Prostate gland (tissue), 2 donors: Measurements from ENCODE around the gene SLC25A21. TPM values are rescaled to one million over a fixed set of nuclear protein-coding genes. Genes with fewer than 3 reads are reported as not detected.

Experiments
- DNase-seq: peaks from one replicate; pipeline ENCODE4 v3.0.0-alpha.2; 2019; ENCODE audit warnings: low spot score
- H3K27ac ChIP-seq, 2 donors: fragments of 200-600 bp; sonication (generic); 2 replicates each; pipeline ENCODE4 v1.5.1; 2017 to 2019
- H3K27me3 ChIP-seq: fragments of 200-600 bp; sonication (generic); replicated peaks from 2 replicates; pipeline ENCODE4 v1.5.1; 2019; ENCODE audit not compliant: insufficient read depth
- H3K36me3 ChIP-seq, 2 donors: fragments of 200-600 bp; sonication (generic); 1 replicate in 1 of 2; 2 replicates in 1 of 2; pipeline versions ENCODE4 v1.5.1 to v1.8.1; 2017 to 2019
- H3K4me1 ChIP-seq: fragments of 200-600 bp; sonication (generic); replicated peaks from 2 replicates; pipeline ENCODE4 v1.5.1; 2019
- H3K4me3 ChIP-seq, 2 donors: fragments of 200-600 bp; sonication (generic); 2 replicates each; pipeline ENCODE4 v1.5.1; 2017 to 2019
- H3K9me3 ChIP-seq: fragments of 200-600 bp; sonication (generic); 2 replicates; pipeline ENCODE4 v1.5.1; 2017
- CTCF ChIP-seq, 4 experiments: fragments of 200-600 bp in 2 of 4; fragments of 450-650 bp in 2 of 4; sonication (generic) in 2 of 4; IDR thresholded peaks; 1 replicate in 3 of 4; 2 replicates in 1 of 4; pipeline ENCODE4 v1.5.1; 2016 to 2019; ENCODE audit warnings: antibody characterized with exemption in 4 of 4, mild to moderate bottlenecking in 2 of 4, moderate library complexity in 2 of 4
- POLR2A ChIP-seq: fragments of 450-650 bp; IDR thresholded peaks from one replicate; pipeline ENCODE4 v1.6.1; 2016; ENCODE audit warnings: antibody characterized with exemption, mild to moderate bottlenecking
- POLR2AphosphoS5 ChIP-seq: sonication (generic); formaldehyde crosslinking; IDR thresholded peaks from one replicate; pipeline ENCODE4 v1.6.1; 2017; ENCODE audit warnings: antibody characterized with exemption
- WGBS: methylation state at CpG from one replicate; pipeline ENCODE4 v1.1.5; 2018; 5-methylcytosine and 5-hydroxymethylcytosine counted together
- intact Hi-C: fragments of 100-400 bp; cut with DNase I; formaldehyde crosslinking; loops from one replicate; pipeline ENCODE4 v1.14.2; 2022
- total RNA-seq, 2 donors: library from RNA; depleted of rRNA; stranded (reverse); fragments of >200 nt; gene quantifications; one replicate each; pipeline ENCODE4 v1.1.0, GENCODE V29; 2016

The SLC25A21 gene
- total RNA-seq, 2 donors from 2014 or later, result 1.5 to 7.7 TPM

DNA sequence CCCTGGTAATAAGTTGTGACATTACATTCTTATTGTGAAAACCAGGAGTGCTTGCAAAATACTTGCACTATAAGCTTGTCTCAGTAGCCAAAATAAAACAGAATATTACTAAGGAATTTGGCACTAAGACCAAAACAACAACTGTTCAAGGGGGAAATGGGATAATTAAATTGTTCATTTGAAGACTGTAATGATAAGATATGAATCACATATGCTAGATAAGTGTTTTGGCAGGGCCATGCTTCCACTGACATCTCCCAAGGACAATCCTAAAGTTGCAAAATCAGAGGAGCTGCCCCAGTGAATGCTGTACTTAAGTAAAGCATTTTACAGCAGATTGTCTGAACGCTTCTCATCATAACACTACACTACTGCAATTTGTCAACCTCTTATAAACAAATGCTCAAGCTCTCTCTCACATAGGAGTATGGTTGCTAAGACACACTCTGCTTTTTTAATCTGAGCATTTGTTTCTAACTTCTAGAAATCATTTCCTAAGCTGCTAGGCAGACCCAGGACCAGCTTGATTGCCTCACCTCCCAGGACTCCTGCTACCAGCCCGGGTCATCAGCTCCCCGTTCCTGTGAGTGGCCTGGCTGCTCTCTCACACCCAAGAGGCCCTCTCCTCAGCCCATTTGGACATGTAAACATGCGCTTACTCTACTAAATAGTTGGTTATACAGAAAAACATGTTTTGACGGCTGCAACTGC, 319.3 kb downstream of the SLC25A21 start:
- Histone ChIP-seq H3K4me1 (no peaks in the 10 kb centered on the region), H3K9me3 (no peaks in the 10 kb centered on the region), H3K36me3 (no peaks in the 10 kb centered on the region), H3K4me3 (no peak overlapping the region), H3K27ac (no peak overlapping the region), H3K27me3 (no peaks in the 10 kb centered on the region)
- WGBS, result 38% methylated on average over 5 of the region's 5 CpGs
- TF ChIP-seq POLR2AphosphoS5 (no peak), CTCF (IDR thresholded peaks at IDR 0.05) (no peak), POLR2A (no peak)
- intact Hi-C loops, result no loop called here
- DNase-seq, result no peak

DNA sequence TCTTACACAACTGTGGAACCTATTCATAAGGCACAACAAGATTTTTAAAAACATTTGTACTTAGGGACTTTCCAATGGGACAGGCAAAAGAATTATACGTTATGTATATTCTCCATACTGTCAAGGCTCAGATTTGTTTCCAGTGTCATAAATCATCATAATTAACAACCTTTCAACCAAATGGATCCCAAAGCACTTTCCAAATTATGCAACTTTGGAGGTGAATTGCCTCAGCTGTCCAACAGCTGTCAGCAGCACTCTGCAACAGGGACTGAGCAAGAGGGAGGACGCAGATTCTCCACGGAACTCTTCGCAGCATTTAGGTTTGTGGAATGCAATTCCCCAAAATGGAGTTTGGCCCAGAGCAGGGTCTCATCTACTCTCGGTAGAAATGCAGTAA, 324.2 kb downstream of the SLC25A21 start:
- Histone ChIP-seq H3K4me3 (no peak overlapping the region), H3K27me3 (no peaks in the 10 kb centered on the region), H3K27ac (no peak overlapping the region), H3K36me3 (no peaks in the 10 kb centered on the region), H3K9me3 (no peaks in the 10 kb centered on the region), H3K4me1 (no peaks in the 10 kb centered on the region)
- TF ChIP-seq POLR2A (no peak), POLR2AphosphoS5 (no peak), CTCF (IDR thresholded peaks at IDR 0.05) (no peak)
- WGBS, result 89% methylated on average over 5 of the region's 5 CpGs
- intact Hi-C loops, result no loop called here
- DNase-seq, result no peak

DNA sequence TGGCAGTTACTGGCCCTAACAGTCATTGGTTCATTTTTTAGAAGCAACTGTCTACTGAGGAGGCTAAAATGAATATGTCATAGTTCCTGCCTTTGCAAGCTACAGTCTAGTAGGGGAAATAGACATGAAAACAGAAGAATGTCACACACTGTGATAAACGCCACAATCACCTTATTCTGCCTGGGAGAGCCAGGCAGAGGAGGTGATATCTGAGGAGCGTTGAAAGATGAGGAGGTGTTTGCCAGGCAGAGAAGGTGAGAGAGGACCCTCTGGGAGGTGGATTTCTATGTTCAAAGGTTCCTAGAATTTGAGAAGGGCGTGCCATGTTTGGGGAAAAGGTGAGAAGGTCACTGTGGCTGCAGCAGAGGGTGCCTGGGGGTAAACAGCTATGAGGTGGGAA, 325.0 kb downstream of the SLC25A21 start:
- no peaks in the 10 kb centered on the region for H3K27me3 ChIP-seq
- 85% methylated on average over 3 of the region's 3 CpGs for whole genome bisulfite sequencing
- TF ChIP-seq POLR2AphosphoS5 (no peak), POLR2A (no peak), CTCF (IDR thresholded peaks at IDR 0.05) (no peak)
- no peaks in the 10 kb centered on the region for H3K9me3 ChIP-seq
- no peaks in the 10 kb centered on the region for H3K4me1 ChIP-seq
- no peaks in the 10 kb centered on the region for H3K36me3 ChIP-seq
- H3K27ac ChIP-seq, result no peak overlapping the region
- intact Hi-C loops, result no loop called here
- H3K4me3 ChIP-seq, result no peak overlapping the region
- no peak for DNase-seq

DNA sequence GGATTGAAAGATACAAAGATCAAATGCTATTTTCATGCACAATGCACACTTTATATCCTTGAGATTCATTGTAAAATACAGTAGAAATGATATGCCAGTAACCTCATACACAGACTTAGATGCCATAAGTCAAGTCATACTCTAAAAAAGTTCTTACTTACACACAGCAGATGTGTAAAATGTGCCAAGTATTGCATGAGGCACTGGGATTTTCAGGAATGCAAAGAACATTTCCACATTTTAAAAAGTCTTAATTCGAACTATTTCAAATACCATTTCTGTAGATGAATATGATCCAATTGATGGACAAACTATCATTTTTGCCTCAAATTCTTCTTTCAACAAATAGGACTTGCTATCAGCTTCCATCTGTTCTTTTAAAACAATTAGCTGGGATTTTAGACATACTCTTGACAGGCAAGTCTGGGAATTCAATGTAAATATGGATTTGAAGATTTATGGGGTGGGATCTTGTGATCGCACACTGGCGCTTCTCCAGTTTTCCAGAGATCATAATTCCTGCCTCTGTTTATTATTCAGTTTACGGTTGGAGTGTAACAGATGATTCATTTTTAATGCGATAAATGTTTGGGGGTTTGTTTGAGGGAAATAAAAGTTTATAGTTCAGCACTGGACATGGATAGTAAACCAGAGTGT, 326.9 kb downstream of the SLC25A21 start:
- Histone ChIP-seq H3K27ac (no peak overlapping the region), H3K4me3 (no peak overlapping the region), H3K27me3 (no peaks in the 10 kb centered on the region), H3K9me3 (no peaks in the 10 kb centered on the region), H3K4me1 (no peaks in the 10 kb centered on the region), H3K36me3 (no peaks in the 10 kb centered on the region)
- WGBS, result 62% methylated on average over 5 of the region's 5 CpGs
- intact Hi-C loops, result no loop called here
- DNase-seq, result no peak
- TF ChIP-seq POLR2AphosphoS5, result no peak
- TF ChIP-seq POLR2A, result no peak
- TF ChIP-seq CTCF (IDR thresholded peaks at IDR 0.05), result no peak
